ENCODE data around the gene LRRN2. TPM values are rescaled to one million over a fixed set of nuclear protein-coding genes. Genes with fewer than 3 reads are reported as not detected.

LRRN2 gene
- total RNA-seq, 5 donors from 2014 or later (not counting 1 experiment from before 2014, with no cell fraction given), result 0.03 TPM; not detected in 4

DNA sequence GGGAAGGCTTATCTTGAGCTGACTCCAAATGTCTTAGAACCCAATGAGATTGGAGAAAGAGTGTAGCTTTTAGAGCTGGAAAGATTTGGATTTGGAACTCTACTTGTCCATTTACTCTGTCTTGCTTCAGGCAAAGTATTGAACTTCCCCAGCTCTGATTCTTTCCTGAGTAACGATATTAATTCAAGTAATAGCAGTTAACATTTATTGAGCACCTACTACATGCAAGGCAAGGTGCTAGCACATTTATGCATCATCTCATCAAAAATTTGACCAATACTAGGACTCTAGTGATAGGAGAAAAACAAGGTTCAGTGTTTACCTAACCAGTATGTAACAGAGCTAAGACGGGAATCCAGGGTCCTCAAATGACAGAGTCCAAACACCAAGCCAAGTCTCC lies 2.5 kb upstream of the LRRN2 start:
- no peak for ATAC-seq (replicated peaks in 1 of 4)
- CTCF ChIA-PET, result no interaction called here
- Mint-ChIP-seq H3K4me3 (no peak overlapping the region), H3K27ac (no peak overlapping the region), H3K4me1 (peaks cover 12 to 16% (median 13%) of the 10 kb centered on the region in 3 donors), H3K9me3 (no peaks in the 10 kb centered on the region), H3K36me3 (no peaks in the 10 kb centered on the region), H3K27me3 (peaks cover 24 to 58% of the 10 kb centered on the region in 2 donors)
- Histone ChIP-seq H3K27me3 (replicated peaks in 1 of 2; ENCODE audit: control insufficient read depth in 2 of 2, extremely low read depth in 1 of 2, insufficient read depth in 2 of 2, low read length in 1 of 2) (peaks cover 0 to 46% of the 10 kb centered on the region in 2 experiments), H3K9me3 (no peaks in the 10 kb centered on the region), H3K36me3 (ENCODE audit: control insufficient read depth in 2 of 2, extremely low read depth in 1 of 2, insufficient read depth in 1 of 2, low read length in 1 of 2) (no peaks in the 10 kb centered on the region), H3K27ac (ENCODE audit: low read length) (no peak overlapping the region), H3K4me3 (ENCODE audit: control insufficient read depth in 1 of 2, extremely low read depth in 1 of 2, low read length in 1 of 2) (no peak overlapping the region), H3K4me1 (ENCODE audit: control insufficient read depth in 1 of 2, extremely low read depth in 1 of 2, insufficient read depth in 2 of 2, low read length in 2 of 2) (peaks cover 0 to 13% of the 10 kb centered on the region in 2 experiments)
- POLR2A ChIA-PET, result no interaction called here
- no peak for DNase-seq
- no CpG with 5 or more reads among the region's 2 CpGs for WGBS (ENCODE audit: insufficient coverage)

DNA sequence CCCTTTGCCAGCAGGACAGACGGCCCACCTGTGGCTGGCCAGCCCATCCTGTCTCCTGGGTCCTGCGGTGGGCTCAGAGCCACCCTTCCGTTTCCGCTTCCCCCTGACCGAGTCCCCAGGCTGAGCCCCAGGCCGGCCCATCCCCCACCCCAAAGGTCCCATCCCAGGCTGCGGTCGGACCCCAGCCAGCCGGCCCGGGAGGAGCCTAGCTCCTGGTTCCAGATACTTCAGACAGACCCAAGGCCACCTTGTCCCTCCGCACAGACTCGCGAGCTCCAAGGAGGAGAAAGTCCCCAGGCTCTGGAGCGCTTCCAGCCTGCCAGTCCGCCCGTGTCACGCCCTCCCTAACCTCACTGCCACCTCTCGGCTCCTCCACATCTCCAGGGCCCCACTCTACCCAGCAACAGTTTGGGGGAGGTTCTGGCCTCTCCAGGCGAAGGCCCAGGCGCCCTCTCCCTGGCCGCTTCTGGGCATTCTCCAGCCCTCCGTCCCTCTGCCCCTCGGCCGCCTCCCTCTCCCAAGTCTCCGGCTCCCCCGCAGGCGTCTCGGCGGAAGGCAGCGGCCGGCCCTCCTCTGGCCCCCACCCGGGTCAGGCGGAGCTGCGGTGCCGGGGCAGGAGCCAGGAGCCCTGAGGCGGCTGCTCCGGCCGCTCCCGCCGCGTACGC lies 835 bp downstream of the LRRN2 start:
- peaks cover 12 to 13% (median 12%) of the 10 kb centered on the region in 3 donors for H3K4me1 Mint-ChIP-seq

DNA sequence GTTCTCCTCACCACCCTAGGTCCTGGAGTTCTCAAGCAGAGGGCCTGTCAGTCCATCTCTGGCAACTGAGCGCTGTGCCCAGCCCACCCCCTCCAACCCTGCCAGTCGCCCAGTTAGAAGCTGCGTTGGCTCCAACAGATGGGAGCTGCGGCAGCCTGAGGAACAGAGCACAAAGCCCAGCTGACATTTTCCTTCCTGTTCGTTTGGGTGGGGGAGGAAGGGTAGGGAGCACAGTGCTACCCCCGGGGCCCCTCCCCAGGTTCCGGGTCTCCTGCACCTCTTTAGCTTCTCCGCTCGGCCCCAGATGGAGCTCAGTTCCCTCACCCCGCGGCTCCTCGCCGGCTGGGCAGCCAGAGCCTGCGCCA lies 1.4 kb downstream of the LRRN2 start:
- H3K36me3 Mint-ChIP-seq, result no peaks in the 10 kb centered on the region
- Histone ChIP-seq H3K36me3 (ENCODE audit: control insufficient read depth in 2 of 2, extremely low read depth in 1 of 2, insufficient read depth in 1 of 2, low read length in 1 of 2) (no peaks in the 10 kb centered on the region), H3K4me3 (ENCODE audit: control insufficient read depth in 1 of 2, extremely low read depth in 1 of 2, low read length in 1 of 2) (peak overlapping the region in 1 of 2 donors; percentile 64), H3K27me3 (replicated peaks in 1 of 2; ENCODE audit: control insufficient read depth in 2 of 2, extremely low read depth in 1 of 2, insufficient read depth in 2 of 2, low read length in 1 of 2) (peaks cover 0 to 49% of the 10 kb centered on the region in 2 experiments), H3K4me1 (ENCODE audit: control insufficient read depth in 1 of 2, extremely low read depth in 1 of 2, insufficient read depth in 2 of 2, low read length in 2 of 2) (peaks cover 0 to 13% of the 10 kb centered on the region in 2 experiments), H3K27ac (ENCODE audit: low read length) (no peak overlapping the region), H3K9me3 (no peaks in the 10 kb centered on the region)
- H3K4me1 Mint-ChIP-seq, result peaks cover 12 to 13% (median 12%) of the 10 kb centered on the region in 3 donors
- no peak overlapping the region for H3K27ac Mint-ChIP-seq
- WGBS (ENCODE audit: insufficient coverage), result 1% methylated on average over 8 of the region's 14 CpGs
- peaks cover 27 to 60% of the 10 kb centered on the region in 2 donors for H3K27me3 Mint-ChIP-seq
- ChIA-PET CTCF (interaction anchor here in 1 of 2 donors (0.6 kb wide), 2 partner anchors 12 to 107 kb away, joined by 3 to 4 read pairs; no protein-coding TSS in a partner anchor), POLR2A (no interaction called here)
- H3K9me3 Mint-ChIP-seq, result no peaks in the 10 kb centered on the region
- peak overlapping the region in 1 of 3 donors; percentile 67 for H3K4me3 Mint-ChIP-seq
- ATAC-seq (replicated peaks in 1 of 4) (no peak), DNase-seq (no peak)

More for the DNA sequence above, 835 bp downstream of the LRRN2 start:
- H3K9me3 ChIP-seq, result no peaks in the 10 kb centered on the region
- Mint-ChIP-seq H3K9me3 (no peaks in the 10 kb centered on the region), H3K4me3 (peak overlapping the region; percentile 47 to 67 (median 59)), H3K27ac (no peak overlapping the region), H3K27me3 (peaks cover 27 to 59% of the 10 kb centered on the region in 2 donors), H3K36me3 (no peaks in the 10 kb centered on the region)
- H3K4me1 ChIP-seq (ENCODE audit: control insufficient read depth in 1 of 2, extremely low read depth in 1 of 2, insufficient read depth in 2 of 2, low read length in 2 of 2), result peaks cover 0 to 13% of the 10 kb centered on the region in 2 experiments
- H3K27me3 ChIP-seq (replicated peaks in 1 of 2; ENCODE audit: control insufficient read depth in 2 of 2, extremely low read depth in 1 of 2, insufficient read depth in 2 of 2, low read length in 1 of 2), result peaks cover 0 to 48% of the 10 kb centered on the region in 2 experiments
- CTCF ChIA-PET, result interaction anchor here in 1 of 2 donors (0.6 kb wide), 2 partner anchors 13 to 107 kb away, joined by 3 to 4 read pairs; no protein-coding TSS in a partner anchor
- DNase-seq (no peak), ATAC-seq (replicated peaks in 1 of 4) (peak in 1 of 4 experiments; percentile 32)
- H3K27ac ChIP-seq (ENCODE audit: low read length), result no peak overlapping the region
- POLR2A ChIA-PET, result no interaction called here
- WGBS (ENCODE audit: insufficient coverage), result 1% methylated on average over 40 of the region's 42 CpGs
- H3K4me3 ChIP-seq (ENCODE audit: control insufficient read depth in 1 of 2, extremely low read depth in 1 of 2, low read length in 1 of 2), result peak overlapping the region in 1 of 2 donors; percentile 64
- no peaks in the 10 kb centered on the region for H3K36me3 ChIP-seq (ENCODE audit: control insufficient read depth in 2 of 2, extremely low read depth in 1 of 2, insufficient read depth in 1 of 2, low read length in 1 of 2)

DNA sequence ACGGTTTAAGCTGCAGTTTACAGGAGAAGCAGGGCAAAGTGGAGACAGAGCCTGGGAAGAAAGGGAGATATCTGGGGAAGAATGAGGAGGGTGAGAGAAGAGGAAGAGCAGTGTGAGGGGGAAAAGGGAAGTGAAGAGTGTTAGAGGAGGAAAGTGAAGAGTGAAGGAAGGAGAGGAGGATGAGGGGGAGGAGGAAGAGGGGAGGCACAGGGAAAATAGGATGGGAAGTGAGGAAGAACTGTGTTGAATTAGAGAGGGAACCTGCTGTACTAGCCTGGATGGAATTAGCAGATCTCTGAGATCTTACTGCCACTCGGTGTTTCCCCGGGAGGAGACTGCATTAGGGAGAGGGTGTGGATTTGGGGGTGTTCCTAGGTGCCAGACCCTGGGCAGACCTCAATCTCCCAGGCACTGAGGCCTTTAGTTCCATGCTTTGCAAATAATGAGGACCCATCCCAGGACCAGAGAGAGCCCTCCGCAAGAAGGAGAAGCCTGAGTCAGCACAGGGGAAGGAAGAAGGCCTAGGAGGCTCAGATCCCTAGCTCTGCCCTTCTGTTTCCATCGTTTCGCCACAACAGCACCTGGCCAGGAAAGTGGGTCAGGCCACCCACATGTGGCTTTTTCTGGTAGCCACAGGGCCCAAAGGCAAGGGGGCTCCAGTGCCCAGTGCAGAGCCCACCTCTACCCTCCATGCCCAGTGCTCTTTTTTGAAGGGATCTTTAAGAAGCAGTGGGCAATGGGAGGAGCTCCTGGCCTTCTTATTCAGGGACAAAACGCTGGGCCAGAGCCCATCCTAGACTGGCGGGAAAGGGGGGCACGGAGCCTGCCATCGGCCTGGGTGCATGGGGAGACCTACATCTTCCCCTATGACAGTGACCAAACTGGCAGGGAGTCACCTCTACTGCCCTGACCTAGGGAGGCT lies 2.0 kb downstream of the LRRN2 start:
- no peak overlapping the region for H3K27ac Mint-ChIP-seq
- ChIA-PET CTCF (interaction anchor here in 1 of 2 donors (0.6 kb wide), 1 partner anchor 12 kb away, joined by 3 read pairs; no protein-coding TSS in a partner anchor), POLR2A (no interaction called here)
- no peak for DNase-seq
- H3K27me3 Mint-ChIP-seq, result peaks cover 23 to 57% of the 10 kb centered on the region in 2 donors
- 79% methylated on average over 7 of the region's 10 CpGs for WGBS (ENCODE audit: insufficient coverage)
- H3K9me3 ChIP-seq, result no peaks in the 10 kb centered on the region
- H3K27ac ChIP-seq (ENCODE audit: low read length), result no peak overlapping the region
- H3K4me1 Mint-ChIP-seq, result peaks cover 12 to 13% (median 12%) of the 10 kb centered on the region in 3 donors
- H3K4me1 ChIP-seq (ENCODE audit: control insufficient read depth in 1 of 2, extremely low read depth in 1 of 2, insufficient read depth in 2 of 2, low read length in 2 of 2), result peaks cover 0 to 13% of the 10 kb centered on the region in 2 experiments
- no peaks in the 10 kb centered on the region for H3K9me3 Mint-ChIP-seq
- H3K27me3 ChIP-seq (replicated peaks in 1 of 2; ENCODE audit: control insufficient read depth in 2 of 2, extremely low read depth in 1 of 2, insufficient read depth in 2 of 2, low read length in 1 of 2), result peaks cover 0 to 43% of the 10 kb centered on the region in 2 experiments
- no peaks in the 10 kb centered on the region for H3K36me3 ChIP-seq (ENCODE audit: control insufficient read depth in 2 of 2, extremely low read depth in 1 of 2, insufficient read depth in 1 of 2, low read length in 1 of 2)
- no peak overlapping the region for H3K4me3 ChIP-seq (ENCODE audit: control insufficient read depth in 1 of 2, extremely low read depth in 1 of 2, low read length in 1 of 2)
- no peak for ATAC-seq (replicated peaks in 1 of 4)
- H3K4me3 Mint-ChIP-seq, result peak overlapping the region in 1 of 3 donors; percentile 67
- no peaks in the 10 kb centered on the region for H3K36me3 Mint-ChIP-seq

DNA sequence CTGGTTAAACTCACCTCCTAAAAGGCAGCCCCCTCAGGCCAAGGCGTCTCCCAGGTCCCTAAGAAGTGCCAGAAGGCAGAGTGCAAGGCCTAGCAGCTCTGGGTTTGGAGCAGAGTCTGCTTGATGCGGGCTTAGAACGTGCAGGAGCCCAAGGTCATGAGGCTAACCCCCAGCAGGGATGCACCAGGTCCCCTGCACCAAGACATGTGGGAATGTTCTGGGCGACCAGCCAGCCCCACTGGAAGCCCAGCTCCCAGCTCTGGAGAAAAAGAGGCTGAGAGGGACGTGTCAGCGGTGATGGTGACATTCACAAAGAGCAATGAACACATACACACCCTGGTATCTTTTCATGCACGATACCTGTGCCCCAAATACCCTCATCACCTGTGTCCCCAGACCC lies 5.1 kb downstream of the LRRN2 start:
- peaks cover 0 to 10% of the 10 kb centered on the region in 2 experiments for H3K4me1 ChIP-seq (ENCODE audit: control insufficient read depth in 1 of 2, extremely low read depth in 1 of 2, insufficient read depth in 2 of 2, low read length in 2 of 2)
- H3K36me3 ChIP-seq (ENCODE audit: control insufficient read depth in 2 of 2, extremely low read depth in 1 of 2, insufficient read depth in 1 of 2, low read length in 1 of 2), result no peaks in the 10 kb centered on the region
- H3K4me3 ChIP-seq (ENCODE audit: control insufficient read depth in 1 of 2, extremely low read depth in 1 of 2, low read length in 1 of 2), result no peak overlapping the region
- peaks cover 3 to 49% of the 10 kb centered on the region in 2 donors for H3K27me3 Mint-ChIP-seq
- no peak overlapping the region for H3K27ac Mint-ChIP-seq
- H3K4me3 Mint-ChIP-seq, result no peak overlapping the region
- peaks cover 6 to 7% (median 6%) of the 10 kb centered on the region in 3 donors for H3K4me1 Mint-ChIP-seq
- no peaks in the 10 kb centered on the region for H3K36me3 Mint-ChIP-seq
- no peaks in the 10 kb centered on the region for H3K9me3 ChIP-seq
- ATAC-seq (replicated peaks in 1 of 4) (no peak), DNase-seq (no peak)
- 74% methylated on average over 7 of the region's 7 CpGs for WGBS (ENCODE audit: insufficient coverage)
- no peak overlapping the region for H3K27ac ChIP-seq (ENCODE audit: low read length)
- ChIA-PET CTCF (no interaction called here), POLR2A (no interaction called here)
- H3K27me3 ChIP-seq (replicated peaks in 1 of 2; ENCODE audit: control insufficient read depth in 2 of 2, extremely low read depth in 1 of 2, insufficient read depth in 2 of 2, low read length in 1 of 2), result peaks cover 0 to 43% of the 10 kb centered on the region in 2 experiments
- no peaks in the 10 kb centered on the region for H3K9me3 Mint-ChIP-seq

DNA sequence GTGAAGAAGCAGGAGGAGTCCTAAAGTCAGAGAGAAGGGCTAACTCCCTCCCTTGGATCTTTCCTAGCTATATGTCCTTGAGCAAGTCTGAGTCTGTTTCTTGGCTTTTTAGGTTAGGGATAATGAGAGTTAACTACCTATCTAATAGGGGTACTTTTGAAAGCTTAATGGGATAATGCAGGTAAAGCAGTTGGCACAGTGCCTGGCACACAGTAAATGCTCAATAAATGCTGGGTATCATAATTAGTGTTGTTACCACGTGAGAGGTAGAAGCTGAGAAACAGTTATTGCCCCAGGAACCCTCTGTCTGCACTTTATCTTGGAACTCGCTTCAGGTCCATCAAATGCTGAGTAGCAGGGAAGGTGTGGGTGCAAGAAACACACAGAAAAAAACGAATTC lies 5.5 kb downstream of the LRRN2 start:
- H3K27ac ChIP-seq (ENCODE audit: low read length), result no peak overlapping the region
- no peak for ATAC-seq (replicated peaks in 1 of 4)
- no peaks in the 10 kb centered on the region for H3K36me3 ChIP-seq (ENCODE audit: control insufficient read depth in 2 of 2, extremely low read depth in 1 of 2, insufficient read depth in 1 of 2, low read length in 1 of 2)
- no peaks in the 10 kb centered on the region for H3K9me3 ChIP-seq
- Mint-ChIP-seq H3K4me3 (no peak overlapping the region), H3K4me1 (peaks cover 6 to 7% (median 6%) of the 10 kb centered on the region in 3 donors), H3K27ac (no peak overlapping the region), H3K9me3 (no peaks in the 10 kb centered on the region), H3K27me3 (peaks cover 3 to 49% of the 10 kb centered on the region in 2 donors), H3K36me3 (no peaks in the 10 kb centered on the region)
- ChIA-PET POLR2A (no interaction called here), CTCF (interaction anchor here in 1 of 2 donors (0.5 kb wide), 1 partner anchor 1010 kb away, joined by 5 read pairs; no protein-coding TSS in a partner anchor)
- WGBS (ENCODE audit: insufficient coverage), result 40% methylated on average over 1 of the region's 3 CpGs
- DNase-seq, result no peak
- H3K4me1 ChIP-seq (ENCODE audit: control insufficient read depth in 1 of 2, extremely low read depth in 1 of 2, insufficient read depth in 2 of 2, low read length in 2 of 2), result peaks cover 0 to 10% of the 10 kb centered on the region in 2 experiments
- peaks cover 0 to 43% of the 10 kb centered on the region in 2 experiments for H3K27me3 ChIP-seq (replicated peaks in 1 of 2; ENCODE audit: control insufficient read depth in 2 of 2, extremely low read depth in 1 of 2, insufficient read depth in 2 of 2, low read length in 1 of 2)
- H3K4me3 ChIP-seq (ENCODE audit: control insufficient read depth in 1 of 2, extremely low read depth in 1 of 2, low read length in 1 of 2), result no peak overlapping the region

Data from T-cell (primary cell).